Left hindlimb (tissue), 1 donor: ENCODE data around the gene DDX49.
"Not testable (repeated sequence)": the region's sequence is repeated elsewhere in the genome, so short reads cannot be mapped to it uniquely, and the experiment has no call there.

ENCODE experiments used
- DNase-seq: peaks from one replicate; pipeline ENCODE4 v3.0.0-alpha.2; 2018

DDX49 gene

GRCh38 chr19:18895824-18896341 is 23.6 kb upstream of the DDX49 start, which contains the start of gene CERS1:
CERS1 (minus strand) TSS chr19:18896158; CDS start chr19:18896072, 86 bp downstream.
- no peak for DNase-seq

DNA sequence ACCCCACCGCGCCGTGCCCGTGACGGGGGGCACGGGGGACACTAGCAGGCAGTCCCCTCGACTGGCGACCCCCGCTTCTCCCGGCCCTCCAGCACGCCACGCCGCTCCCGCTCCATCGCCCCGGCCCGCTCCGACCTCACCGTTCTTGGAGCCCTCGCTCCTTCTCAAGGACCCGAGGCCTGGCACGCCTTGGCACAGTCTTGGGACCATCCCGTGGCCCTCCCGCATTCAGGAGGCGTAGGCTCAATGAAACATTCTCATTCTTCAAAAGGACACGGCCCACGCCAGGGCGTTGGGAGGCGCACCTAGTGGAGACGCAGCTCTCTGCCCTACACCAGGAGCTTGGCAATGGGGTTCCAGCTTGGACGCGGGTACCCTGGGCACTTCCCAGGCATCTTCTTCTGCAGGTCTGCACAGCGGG is 23.1 kb upstream of the DDX49 start:
- no peak for DNase-seq

- DNase-seq, result no peak
Observed at GRCh38 chr19:18897094-18898029, 22.2 kb upstream of the DDX49 start.

DNA sequence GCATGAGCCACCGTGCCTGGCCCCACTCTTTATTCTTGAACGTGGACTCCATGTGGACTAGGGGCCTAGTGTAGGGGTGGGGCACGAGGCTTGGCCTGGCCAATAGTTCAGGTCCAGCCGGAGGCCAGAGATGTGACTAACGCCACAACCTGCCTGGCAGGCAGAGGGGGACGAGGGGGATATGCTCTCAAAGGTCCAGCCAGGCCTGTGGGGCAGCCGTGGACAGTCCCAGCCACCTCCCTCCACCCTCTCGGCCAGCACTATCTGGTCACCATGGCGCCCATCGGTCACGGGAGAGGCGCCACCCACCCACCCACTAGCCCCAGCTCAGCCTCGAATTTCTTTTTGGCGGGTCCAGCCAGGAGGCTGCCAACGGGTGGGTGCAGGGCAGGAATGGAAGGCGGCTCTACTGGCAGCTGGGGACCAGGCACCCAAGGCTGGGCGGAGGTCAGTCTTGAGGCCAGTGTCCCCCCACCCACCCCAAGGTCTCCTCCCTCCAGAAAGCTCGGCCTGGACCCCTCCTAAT is 21.4 kb upstream of the DDX49 start:
- DNase-seq, result no peak

- no peak for DNase-seq
Observed at GRCh38 chr19:18898607-18899408, 20.7 kb upstream of the DDX49 start.

GRCh38 chr19:18899624-18900560 is 19.6 kb upstream of the DDX49 start:
- DNase-seq, result no peak

DNA sequence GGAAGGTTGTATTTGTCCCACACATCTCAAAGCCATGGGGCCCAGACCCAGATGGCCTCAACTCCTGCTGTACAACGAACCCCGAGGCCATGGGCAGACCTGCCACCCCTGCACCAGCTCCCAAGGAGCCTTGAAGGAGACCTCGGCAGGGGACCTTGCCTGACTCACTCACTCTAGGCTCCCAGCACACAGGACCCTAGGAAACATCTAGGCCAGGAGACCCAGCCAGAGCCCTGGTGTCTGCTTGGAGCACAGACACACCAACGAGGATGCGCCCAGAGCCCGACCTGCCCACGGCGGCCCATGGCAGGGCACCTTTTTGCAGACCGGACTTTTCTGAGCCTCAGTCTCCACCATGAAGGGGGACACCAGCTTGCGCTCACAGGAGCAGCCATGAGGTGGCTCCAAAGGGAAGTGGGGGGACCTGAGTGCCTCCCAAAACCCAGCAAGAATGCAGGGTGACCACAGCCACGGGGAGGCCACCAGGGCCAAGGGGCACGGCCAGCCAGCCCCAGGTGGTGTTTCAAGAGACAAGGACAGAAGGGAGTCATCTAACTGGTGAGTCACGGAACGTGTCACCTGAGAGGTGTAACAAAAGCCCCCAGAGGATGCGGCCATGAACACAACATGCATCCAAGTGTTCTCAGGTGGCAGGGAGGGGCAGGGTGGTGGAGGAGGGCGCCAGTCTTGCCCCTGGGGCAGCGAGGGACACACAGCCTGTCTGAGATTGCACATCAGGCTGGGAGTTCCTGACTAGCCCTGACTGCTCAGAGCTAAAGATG is 18.6 kb upstream of the DDX49 start:
- DNase-seq, result no peak

DNA sequence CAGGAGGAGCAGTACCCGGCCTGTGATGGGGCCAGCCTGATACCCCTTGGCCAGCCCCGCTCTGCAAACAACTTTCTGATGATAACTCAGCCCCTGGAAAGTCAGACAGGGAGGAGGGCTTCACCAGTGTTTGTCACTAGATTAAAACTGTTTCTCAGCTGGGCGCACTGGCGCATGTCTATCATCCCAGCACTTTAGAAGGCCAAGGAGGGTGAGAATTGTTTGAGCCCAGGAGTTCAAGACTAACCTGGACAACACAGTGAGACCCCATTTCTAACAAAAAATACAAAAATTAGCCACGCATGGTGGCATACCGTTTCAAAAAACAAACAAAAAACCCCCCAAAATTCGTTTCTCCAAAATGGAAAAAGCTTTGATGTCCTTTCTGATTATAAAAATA is 18.0 kb upstream of the DDX49 start:
- DNase-seq, result no peak

DNA sequence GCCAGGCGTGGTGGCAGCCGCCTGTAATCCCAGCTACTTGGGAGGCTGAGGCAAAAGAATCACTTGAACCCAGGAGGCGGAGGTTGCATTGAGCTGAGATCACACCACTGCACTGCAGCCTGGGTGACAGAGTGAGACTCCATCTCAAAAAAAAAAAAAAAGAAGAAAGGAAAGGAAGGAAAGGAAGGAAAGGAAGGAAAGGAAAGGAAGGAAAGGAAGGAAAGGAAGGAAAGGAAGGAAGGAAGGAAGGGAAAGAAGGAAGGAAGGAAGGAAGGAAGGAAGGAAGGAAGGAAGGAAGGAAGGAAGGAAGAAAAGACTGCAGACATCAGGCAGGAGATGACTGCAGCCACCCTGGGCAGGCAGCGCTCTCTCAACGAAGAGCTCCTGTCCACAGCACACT is 17.0 kb upstream of the DDX49 start:
- DNase-seq, result not testable (repeated sequence)

DNA sequence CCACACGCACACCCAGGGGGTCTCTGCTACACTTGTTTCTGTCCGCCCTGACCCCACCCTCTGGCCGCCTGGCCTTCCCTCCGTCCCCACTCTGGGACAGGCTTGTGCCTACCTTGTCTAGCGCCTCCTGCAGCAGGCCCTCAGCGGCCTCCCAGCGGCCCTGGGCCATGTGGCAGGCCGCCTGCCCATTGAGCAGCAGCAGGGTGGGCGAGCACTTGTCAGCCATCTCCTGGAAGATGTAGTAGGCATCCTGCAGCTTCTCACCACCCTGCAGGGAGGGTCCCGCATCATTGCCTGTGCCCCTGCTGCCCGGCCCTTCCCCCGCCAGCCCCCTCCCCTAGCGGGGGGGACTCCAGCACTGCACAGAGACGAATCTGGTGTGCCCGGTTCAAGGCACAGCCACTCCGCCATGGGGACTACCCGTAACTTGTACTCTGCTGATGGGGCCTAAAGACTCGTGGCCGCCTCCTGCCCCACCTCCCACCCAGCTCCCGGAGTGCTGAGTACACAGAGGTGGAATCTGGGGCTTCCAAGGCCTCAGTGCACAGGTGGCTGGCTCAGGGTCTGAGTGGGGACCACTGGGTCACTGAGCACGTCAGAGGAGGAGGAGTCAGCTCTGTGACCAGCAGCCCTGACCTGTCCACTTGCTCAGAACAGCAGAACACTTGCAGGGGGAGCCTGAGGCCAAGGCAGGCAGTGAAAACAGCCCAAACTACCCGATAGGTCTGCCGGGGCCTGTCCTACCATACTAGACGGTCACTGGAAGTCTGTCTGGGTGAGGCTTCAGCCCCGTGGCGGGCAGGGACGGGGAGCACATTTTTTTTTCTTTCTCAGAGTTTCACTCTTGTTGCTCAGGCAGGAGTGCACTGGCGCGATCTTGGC is 16.1 kb upstream of the DDX49 start:
- DNase-seq, result no peak

GRCh38 chr19:18904334-18905057 is 15.0 kb upstream of the DDX49 start:
- DNase-seq, result no peak

DNA sequence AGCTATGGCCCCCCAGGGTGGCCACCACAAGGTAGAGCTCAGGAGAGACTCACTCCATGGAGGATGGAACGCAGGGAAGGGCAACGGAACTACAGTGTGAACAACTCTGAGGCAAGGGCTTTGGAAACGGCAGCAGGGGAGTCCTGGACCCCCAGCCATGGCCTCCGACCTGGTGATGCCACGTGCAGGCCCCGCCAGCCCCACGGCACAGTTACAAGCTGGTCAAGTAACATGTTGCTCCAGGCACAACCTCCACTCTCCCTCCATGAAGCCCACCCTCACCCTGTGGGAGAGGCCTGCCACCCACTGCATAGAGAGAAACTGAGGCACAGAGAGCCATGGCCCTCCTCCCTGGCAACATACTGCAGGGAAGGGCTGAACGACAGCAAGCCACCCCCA is 14.5 kb upstream of the DDX49 start:
- DNase-seq, result no peak

- DNase-seq, result no peak
Observed at GRCh38 chr19:18905513-18906236, 13.8 kb upstream of the DDX49 start.

DNA sequence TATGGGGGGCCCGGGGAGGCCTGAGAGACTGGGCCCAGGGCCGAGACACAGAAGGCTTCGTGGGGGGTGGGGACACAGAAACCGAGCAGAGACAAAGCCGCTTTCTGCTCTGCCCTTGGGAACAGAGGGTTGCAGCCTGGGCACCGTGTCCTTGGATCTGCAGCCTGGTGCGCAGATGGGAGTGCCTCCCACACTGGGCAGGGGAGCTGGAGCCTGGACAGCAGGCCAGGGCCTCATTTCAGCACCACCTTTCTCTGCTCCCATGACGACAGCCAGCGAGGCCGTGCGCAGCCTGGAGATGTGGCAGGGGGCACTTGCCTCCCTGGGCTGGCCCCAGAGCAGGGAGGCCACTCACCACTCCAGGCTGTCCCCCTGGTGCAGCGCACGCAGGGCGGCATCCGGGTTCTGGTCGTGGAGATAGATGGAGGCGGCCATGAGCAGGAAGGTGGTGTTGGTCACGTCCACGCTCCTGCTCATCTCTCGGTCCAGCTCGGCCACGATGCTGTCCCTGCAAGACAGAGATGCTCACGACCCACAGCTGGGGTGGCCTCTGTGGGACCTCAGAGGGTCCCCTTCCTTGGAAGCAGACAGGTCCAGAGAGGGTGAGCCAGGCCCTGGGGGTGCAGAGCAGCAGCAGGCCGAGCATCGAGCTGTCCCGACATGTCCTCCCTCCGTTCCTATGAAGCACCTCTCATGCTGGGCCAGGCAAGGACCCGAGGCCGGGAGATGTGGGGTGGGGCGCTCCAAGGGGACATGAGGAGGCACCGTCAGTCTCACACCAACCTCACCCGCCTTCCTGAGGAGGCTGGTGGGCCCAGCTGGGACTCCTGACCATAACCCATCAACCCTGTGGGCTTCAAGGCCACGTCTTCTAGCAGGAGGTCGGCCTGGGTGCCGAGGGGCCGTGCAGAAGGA is 12.7 kb upstream of the DDX49 start:
- DNase-seq, result no peak

DNA sequence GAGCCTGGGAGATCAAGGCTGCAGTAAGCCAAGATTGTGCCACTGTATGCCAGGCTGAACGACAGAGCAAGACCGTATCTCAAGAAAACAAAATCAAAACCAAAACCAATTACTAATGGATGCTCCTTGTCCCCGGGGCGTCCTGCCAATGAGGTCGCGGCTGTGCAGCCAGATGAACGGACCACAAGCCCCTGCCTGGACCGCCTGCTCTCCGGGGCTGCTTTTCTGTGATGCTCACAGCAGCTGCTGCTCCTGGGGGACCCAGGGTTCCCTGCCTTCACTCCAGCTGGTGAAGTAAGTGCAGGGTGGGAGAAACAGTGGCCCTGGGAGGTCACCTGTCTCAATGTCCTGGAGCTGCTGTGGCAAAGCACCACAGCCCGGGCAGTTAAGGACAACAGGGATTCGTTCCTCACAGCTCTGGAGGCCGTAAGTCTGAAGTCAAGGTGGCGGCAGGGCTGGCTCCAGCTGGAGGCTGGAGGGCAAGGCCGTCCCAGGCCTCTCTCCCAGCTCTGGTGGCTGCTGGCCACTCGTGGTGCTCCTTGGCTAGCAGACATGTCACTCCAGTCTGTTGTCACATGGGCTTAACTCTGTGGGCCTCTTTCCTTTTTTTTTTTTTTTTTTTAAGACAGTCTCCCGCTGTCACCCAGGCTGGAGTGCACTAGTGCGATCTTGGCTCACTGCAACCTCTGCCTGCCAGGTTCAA is 10.4 kb upstream of the DDX49 start:
- DNase-seq, result no peak

- DNase-seq, result no peak
Observed at GRCh38 chr19:18910010-18910409, 9.5 kb upstream of the DDX49 start.
